ENCODE data around the gene ADAM12.
"Not testable (repeated sequence)": the region's sequence is repeated elsewhere in the genome, so short reads cannot be mapped to it uniquely, and the experiment has no call there.

The ADAM12 gene

DNA sequence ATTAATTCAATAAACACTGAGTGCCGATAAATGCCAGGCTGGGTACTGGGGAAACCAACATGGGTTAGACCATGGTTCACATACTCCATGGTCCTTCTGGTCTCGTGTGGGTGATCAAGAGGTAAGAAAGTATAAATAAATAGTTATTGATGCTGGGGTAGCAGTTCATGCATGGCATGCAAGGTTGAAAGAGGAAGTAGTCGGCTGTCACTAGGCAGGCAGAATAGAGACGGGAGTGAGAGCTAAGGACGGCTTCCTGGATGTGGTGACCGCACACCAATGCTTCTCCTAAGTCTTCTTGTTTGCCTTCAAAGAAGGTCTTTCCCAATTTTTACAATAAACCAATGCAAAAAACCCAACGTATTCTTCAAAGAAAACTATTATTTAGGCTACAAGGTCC is 208.6 kb downstream of the ADAM12 start:
- DNase-seq (ENCODE audit: low read depth in 2 of 2, low spot score in 1 of 2), result no peak

DNA sequence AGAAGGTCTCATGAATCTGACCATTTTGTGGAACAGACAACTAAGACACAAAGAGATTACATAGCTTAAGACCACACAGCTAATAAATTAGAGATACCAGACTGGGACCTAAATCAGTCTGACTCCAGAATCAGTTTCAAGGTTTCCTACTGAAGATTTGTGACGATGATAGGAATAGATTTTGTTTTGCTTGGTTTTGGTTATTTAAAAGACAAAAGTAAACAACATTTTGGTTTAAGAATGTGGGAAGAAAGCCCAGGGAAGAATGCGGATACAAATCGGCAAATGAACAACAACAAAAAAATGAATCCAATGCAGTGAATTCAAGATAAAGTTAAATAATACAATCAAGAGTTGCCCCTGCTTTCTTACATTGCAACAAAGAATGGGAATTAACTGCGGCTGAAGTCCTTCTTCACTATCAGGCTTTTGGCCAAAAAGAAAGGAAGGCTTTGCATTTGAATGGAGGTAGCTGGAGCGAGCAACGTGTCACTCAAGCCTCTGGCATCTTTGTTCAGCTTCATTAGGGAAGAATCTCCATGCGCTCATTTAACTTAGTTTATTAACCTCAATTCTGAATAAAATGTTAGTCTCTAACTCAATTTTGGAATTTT is 210.8 kb downstream of the ADAM12 start:
- DNase-seq (ENCODE audit: low read depth in 2 of 2, low spot score in 1 of 2), result no peak

DNA sequence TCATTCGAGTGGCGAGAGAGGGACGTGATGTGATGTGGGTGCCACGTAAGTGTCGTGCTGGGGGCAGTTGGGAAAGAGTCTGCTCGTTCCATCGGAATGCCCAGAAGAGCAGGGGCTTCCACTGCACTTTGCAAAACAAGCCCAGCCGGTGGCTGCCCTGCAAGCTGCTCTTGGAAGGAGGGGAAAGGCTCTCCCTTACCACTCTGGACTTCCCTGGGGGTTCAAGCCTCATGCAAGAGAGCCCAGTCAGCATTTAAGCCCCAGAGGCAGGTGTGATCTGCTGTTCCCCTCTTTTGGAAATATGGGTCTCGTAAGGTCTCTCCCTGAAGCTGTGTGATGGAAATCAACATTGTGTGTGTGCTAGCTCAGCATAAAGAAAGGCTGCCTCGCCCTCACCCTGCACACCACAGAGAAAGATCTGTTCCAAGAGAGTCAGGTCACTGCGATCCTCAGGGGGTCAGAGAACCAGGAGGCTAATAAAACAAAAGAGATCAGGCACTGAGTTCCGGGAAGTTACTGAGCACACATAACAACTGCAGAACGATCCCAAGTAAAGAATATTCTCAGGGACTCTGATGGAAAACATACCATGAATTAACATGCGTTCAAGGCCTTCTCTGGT is 212.5 kb downstream of the ADAM12 start:
- DNase-seq (ENCODE audit: low read depth in 2 of 2, low spot score in 1 of 2), result no peak

DNA sequence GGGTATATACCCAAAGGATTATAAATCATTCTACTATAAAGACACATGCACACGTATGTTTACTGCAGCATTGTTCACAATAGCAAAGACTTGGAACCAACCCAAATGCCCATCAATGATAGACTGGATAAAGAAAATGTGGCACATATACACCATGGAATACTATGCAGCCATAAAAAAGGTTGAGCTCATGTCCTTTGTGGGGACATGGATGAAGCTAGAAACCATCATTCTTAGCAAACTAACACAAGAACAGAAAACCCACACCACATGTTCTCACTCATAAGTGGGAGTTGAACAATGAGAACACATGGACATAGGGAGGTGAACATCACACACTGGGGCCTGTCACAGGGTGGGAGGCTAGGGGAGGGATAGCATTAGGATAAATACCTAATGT is 215.5 kb downstream of the ADAM12 start:
- DNase-seq (ENCODE audit: low read depth in 2 of 2, low spot score in 1 of 2), result not testable (repeated sequence)

DNA sequence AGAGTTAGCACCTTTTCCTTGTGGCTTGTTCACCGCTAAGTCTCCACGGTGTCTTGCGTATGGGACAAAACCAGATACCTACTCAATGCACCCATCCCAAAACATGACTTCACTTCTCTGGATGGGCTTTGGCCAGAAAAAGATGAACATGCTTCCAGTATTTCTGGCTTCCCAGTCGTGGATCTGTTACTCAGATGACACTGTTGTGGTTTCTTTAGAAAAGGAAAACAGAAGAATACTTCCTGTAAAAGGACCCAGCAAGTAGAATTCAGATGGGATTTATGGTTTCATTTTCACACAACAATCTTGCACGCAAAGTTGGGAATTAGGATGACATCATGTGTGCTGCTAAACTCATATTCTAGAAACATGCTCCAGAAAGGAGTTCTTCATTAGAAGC is 216.7 kb downstream of the ADAM12 start:
- DNase-seq (ENCODE audit: low read depth in 2 of 2, low spot score in 1 of 2), result no peak

DNA sequence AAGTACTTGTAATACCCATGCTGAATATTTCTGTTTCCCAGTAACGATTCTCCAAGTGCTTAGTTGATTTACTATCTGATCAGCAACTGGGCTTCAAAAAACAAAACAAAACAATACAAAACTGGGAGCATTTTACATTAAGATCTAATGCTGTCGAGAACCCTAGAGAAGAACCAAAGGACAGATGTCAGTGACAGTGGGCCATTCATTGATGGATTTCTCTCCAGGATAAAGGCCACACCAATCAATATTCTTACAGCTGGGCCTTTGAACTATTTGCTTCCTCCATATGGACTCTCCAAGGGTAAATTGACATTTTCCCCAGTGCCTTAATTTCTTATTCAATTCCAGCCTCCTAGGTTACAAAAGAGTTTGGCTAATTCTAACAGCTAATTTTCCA is 217.5 kb downstream of the ADAM12 start:
- no peak for DNase-seq (ENCODE audit: low read depth in 2 of 2, low spot score in 1 of 2)

DNA sequence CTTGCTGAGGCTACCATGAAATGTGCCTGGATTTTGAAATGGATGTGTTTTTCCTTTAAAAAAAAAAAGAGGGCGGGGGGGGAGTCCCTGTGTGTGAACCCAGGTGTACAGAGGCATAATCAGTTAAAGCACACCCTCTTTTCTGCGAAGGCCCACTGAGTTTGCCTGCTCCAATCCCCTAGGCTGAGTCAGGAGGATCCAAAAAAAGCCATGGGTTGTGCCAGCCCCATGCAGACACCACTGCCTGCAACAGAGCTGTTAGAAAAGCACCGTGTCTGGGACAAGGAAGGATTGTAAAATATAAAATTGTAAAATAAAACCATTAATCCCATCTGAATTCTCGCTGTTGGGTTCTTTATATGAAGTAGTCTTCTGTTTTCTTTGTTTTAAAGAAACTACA is 217.9 kb downstream of the ADAM12 start:
- DNase-seq (ENCODE audit: low read depth in 2 of 2, low spot score in 1 of 2), result no peak

DNA sequence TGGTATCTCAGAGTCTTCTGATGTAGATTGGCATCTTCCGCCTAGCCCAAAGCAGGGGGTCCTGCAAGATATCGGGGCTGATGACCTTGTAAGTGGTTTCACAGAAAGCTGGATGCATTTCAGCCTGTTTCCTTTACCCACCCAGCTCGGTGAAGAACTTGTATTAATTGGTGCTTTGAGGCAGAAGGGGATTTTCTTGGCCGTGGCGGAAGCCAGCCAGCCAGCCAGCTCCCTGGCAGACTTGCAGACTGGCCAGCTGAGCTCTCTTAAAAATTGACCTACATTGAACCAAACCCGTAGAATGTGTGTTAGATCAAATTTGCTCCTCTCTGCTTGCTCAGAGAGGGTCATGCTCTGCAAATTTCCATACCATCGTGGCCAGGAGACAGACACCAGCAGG is 218.4 kb downstream of the ADAM12 start:
- no peak for DNase-seq (ENCODE audit: low read depth in 2 of 2, low spot score in 1 of 2)

DNA sequence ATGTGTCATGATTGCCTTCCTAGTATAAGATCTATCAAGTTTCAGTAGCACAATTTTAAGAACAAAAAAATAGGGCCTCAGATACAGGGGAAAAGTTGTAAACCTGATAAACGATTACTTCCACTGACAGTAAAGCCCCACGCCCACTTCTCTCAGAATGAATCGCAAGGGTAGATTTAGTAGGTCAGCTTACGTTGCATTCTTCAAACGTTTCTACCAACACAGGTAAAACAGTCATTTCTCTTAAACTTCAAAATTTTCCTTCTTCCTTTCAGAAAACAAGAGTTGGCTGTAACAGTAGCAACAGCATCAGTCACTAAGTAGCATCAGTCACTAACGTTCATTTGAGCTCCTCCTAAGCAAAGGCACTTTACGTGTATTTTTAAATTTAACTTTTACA is 221.5 kb downstream of the ADAM12 start:
- no peak for DNase-seq (ENCODE audit: low read depth in 2 of 2, low spot score in 1 of 2)

DNA sequence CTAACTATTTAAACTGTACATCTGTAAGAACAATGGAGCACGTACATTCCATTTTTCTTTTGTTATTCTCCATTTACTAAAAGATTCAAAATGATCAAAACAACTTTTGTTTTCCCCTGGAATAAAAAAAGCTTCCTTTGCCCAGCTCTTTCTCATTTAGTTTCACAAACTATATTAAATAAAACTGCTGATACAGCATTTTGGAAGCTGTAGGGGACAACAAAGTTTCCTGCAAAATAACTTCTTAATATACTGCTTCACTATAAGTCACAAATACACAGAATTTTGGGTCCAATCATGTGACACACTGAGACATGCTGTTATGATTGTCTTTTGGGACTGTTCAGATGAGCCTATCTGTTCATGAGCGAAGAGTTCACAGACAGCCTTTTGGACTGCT is 222.4 kb downstream of the ADAM12 start:
- no peak for DNase-seq (ENCODE audit: low read depth in 2 of 2, low spot score in 1 of 2)

DNA sequence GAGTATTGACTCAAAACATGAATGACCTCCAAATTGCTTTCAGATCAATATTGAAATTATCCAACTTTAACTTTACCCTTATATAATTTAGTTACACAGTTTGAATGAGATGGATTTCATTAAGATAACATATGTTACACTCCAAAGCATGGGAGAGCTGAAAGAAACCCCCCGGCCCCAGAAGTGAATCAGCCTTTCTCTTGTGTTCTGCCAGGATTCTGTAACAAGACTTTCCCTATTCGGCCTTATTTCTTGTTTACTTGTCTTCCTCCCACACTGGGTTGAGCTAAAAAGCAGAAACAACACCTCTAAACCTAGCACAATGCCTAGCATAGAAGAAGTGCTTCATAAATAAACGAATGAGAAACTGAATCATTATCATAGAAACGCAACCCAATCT is 224.8 kb downstream of the ADAM12 start:
- DNase-seq (ENCODE audit: low read depth in 2 of 2, low spot score in 1 of 2), result no peak

DNA sequence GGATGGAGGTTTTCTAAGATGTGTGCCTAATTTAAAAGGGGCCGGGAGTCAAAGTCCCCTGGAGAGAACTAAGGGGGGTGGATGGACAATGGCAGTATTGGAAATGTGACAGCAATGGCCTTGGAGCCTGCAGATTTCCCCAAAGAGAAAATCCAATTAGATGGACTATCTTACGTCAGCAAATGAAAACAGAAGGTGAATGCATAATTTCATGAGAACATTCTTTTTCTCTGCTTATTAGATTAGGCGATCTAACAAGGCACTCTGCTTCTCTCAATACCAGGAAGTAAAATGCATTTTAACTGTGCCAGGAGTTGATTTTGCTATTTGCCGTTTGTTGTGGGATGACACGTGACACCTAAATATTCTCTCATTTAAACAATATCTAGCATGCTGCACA is 226.6 kb downstream of the ADAM12 start:
- DNase-seq (ENCODE audit: low read depth in 2 of 2, low spot score in 1 of 2), result no peak

DNA sequence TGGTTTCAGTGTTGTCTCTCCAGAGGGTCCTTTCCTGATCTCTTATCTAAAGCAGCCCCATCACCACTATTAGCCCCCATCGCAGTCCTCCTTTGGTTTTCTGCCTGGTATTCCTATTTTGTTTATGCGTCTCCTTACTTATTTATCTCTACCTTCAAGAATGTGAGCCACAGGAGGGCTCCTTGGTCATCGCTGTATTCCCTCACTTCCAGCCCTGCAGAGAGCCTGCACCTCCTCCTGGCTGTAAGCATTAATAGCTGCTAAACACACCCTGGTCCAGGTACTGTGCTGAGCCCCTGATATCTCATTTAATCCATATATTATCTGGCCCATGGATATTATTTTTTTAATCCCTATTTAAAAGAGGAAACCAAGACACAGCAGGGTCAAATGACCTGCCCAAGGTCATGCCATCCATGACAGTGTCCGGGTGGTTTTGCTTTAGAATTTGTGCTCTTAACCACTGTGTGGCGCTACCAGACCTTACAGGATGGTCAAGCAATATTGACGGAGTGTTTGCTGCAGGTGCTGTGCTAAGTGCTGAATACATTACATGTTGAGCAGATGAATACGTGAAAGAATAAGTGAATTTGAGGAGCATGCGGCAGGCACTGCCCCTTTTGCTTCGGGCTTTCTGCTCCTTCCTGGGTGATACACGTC is 227.2 kb downstream of the ADAM12 start:
- no peak for DNase-seq (ENCODE audit: low read depth in 2 of 2, low spot score in 1 of 2)

DNA sequence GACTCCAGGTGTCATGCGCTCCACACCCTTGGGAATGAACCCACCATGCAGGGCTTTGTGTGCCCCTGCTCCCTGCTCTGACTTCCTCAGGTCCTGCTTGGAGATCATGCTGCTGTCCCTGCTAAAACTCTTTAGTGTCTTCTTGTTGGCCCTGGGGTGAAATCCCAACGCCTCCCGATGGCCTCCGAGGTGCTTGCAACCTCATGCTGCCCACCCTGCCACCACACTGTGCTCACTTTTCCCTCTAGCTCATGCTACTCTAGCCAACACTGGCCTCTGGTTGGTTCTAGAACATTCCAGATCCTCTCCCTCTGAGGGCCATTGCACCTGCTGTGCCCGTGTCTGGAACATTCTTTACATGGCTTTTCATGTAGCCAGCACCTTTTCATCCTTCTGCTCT is 227.7 kb downstream of the ADAM12 start:
- DNase-seq (ENCODE audit: low read depth in 2 of 2, low spot score in 1 of 2), result no peak

DNA sequence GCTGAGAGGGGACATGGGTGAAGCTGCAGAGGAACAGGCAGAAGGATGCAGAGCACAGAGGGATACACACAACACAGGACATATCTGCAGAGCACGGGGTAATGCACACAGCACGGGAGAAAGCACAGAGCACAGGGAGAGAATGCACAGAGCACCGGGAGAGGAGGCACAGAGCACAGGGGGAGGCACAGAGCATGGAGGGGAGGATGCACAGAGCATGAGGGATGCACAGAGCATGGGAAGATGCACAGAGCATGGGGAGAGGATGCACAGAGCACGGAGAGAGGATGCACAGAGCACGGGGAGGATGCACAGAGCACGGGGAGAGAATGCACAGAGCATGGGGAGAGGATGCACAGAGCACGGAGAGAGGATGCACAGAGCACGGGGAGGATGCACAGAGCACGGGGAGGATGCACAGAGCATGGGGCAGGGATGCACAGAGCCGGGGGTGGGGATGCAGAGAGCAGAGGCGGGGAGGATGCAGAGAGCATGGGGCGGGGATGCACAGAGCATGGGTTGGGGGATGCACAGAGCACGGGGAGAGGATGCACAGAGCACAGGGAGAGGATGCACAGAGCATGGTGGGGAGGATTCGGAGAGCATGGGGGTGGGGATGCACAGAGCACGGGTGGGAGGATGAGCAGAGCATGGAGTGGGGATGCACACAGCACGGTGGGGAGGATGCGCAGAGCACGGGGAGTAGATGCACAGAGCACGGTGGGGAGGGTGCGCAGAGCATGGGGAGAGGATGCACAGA is 230.0 kb downstream of the ADAM12 start:
- no peak for DNase-seq (ENCODE audit: low read depth in 2 of 2, low spot score in 1 of 2)

DNA sequence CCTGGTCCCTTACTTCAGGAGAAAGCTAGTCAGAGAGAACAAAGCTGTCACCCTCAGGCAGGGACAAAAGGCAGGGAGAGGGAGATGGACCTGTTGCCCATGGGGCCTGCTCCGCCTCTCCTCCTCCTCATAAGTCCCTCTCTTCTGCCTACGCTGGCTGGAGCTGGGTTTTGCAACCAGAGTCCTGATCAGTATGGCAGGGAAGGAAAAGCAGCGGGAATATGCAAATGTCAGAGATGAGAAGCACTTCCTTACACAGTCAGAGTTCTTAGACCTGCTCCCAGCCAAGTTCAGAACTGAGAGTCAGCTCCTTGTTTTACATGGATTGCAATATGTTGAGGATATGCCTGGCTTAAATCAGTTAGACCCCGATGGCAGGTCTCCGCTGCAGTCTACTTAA is 231.1 kb downstream of the ADAM12 start:
- no peak for DNase-seq (ENCODE audit: low read depth in 2 of 2, low spot score in 1 of 2)

DNA sequence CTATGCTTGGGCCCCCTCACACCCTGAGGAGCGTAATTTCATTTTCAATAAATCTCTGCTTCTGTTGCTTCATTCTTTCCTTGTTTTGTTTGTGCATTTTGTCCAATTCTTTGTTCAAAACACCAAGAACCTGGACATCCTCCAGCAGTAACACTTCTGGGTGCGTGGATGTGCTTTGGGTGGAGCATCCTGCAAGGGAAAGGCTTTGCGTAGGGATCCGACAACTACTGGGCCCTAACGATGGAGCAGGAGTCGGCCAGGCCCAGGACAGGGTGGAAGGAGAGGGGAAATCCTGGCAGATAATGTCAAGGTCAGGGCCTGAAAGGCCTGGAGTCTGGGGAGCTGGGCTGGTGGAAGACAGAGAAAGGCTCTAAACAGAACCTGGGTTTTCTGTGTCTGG is 231.8 kb downstream of the ADAM12 start:
- no peak for DNase-seq (ENCODE audit: low read depth in 2 of 2, low spot score in 1 of 2)

DNA sequence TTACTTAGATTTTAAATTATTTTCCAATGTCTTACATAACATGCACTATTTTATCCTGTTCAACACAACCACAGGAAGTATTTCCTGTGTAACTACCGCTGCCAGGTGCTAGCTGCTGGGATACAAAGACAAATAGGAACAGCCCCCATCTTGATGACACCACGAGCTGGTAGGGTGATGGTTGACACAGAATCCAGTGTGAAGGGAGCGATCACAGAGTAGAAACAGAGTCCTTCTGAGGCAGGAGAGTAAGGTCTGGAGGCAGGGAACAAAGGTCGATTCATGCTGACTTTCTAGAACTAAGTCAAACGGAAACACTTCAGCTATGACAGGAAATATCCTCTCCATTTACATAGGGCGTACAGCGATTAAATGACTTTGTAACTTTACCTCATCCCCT is 232.3 kb downstream of the ADAM12 start:
- no peak for DNase-seq (ENCODE audit: low read depth in 2 of 2, low spot score in 1 of 2)

DNA sequence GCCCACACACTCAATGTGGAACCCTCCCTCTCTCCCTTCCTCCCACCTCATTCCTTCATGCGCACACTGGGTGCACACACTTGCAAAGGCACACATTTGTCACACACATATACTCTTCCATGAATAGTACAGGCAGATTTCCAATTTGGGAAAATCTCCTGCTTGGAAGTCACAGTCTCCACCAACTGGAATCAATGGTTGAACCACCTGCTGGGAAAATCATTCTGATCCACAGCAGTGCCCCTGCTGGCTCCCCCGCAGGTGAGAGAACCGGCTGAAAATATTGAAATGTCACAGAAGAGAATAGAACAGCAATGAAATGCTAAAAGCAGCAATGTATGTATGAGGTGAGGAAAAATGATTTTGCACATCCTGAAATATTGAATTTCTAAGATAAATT is 232.7 kb downstream of the ADAM12 start:
- DNase-seq (ENCODE audit: low read depth in 2 of 2, low spot score in 1 of 2), result no peak

DNA sequence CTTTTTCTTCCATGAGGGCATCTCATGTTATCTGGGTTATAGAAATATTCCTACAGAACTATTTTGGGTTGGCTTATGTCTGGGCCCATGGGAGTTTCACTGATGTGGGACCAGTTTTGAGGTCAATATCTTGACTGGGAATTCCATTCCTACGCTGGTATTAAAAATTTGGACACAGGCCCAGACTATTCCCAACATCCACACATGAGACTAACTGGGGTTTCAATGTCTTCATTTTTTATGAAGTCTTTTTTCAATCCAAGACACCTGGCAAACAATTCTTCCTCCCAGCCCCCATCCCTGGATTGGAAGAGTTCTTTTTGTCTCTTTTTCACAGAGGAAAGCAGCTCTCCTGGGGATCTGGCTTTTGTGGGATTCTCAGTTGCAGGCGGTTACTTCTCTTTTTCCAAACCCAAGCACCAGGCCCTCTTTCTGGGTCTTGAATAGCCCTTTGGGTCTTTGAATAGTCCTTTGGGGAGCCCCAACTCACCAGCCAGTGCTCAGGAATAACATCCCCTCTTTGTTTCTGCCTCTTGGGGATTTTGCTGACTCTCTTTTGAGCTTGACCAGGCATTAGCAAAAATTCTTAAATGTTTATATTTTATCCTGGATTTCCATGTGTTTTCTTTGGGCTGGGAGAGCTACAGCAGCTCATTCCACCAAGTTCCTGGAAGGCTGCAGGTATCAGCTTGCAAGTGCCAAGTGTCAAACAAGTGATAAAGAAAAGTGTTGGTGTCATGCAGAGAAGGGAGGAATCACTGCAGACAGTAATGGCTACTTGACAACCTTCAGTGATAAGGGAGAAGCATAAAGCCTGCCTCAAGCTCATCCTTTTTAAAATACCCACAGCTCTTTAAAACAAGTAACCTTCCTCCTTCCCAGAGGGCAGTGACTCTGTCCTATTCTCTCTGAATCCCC is 234.3 kb downstream of the ADAM12 start:
- DNase-seq (ENCODE audit: low read depth in 2 of 2, low spot score in 1 of 2), result no peak

Measured in stimulated activated CD8-positive, alpha-beta memory T cell treated with anti-CD3 and anti-CD28 coated beads, Interleukin-4, amount 100 ng/mL, for 4 hours (primary cell).